Nephron progenitor cell (in vitro differentiated cells): ENCODE measurements around the gene PDZD7.
A peak's percentile ranks its signal among the peaks of the same experiment; 100 is the strongest.

Experiments used
- DNase-seq: peaks from one replicate; pipeline ENCODE4 v3.0.0; 2021
- H3K27ac Mint-ChIP-seq: 2 replicates; pipeline ENCODE4 v1.8.0; 2021; ENCODE audit warnings: mild to moderate bottlenecking, moderate library complexity, mixed read lengths
- H3K27me3 Mint-ChIP-seq: 2 replicates; pipeline ENCODE4 v1.8.0; 2021; ENCODE audit warnings: mild to moderate bottlenecking, low read depth, mixed read lengths; ENCODE audit not compliant: poor library complexity
- H3K36me3 Mint-ChIP-seq: 2 replicates; pipeline ENCODE4 v1.8.0; 2021; ENCODE audit warnings: low read depth, mixed read lengths
- H3K4me1 Mint-ChIP-seq: 2 replicates; pipeline ENCODE4 v1.8.0; 2021; ENCODE audit warnings: mixed read lengths
- H3K4me3 Mint-ChIP-seq: 2 replicates; pipeline ENCODE4 v1.8.0; 2021; ENCODE audit warnings: mild to moderate bottlenecking, moderate library complexity, mixed read lengths
- H3K9me3 Mint-ChIP-seq: 2 replicates; pipeline ENCODE4 v1.8.0; 2021; ENCODE audit warnings: mild to moderate bottlenecking, moderate library complexity, mixed read lengths
- CTCF ChIP-seq: fragments of 200-600 bp; sonication (generic); IDR thresholded peaks from 2 replicates; pipeline ENCODE4 v1.5.0; 2021; ENCODE audit warnings: antibody characterized with exemption

PDZD7 gene

GRCh38 chr10:101019440-101019703 is 11.6 kb downstream of the PDZD7 start:
- no peak for TF ChIP-seq CTCF
- peaks cover 82% of the 10 kb centered on the region for H3K27me3 Mint-ChIP-seq
- no peaks in the 10 kb centered on the region for H3K9me3 Mint-ChIP-seq
- no peaks in the 10 kb centered on the region for H3K36me3 Mint-ChIP-seq
- H3K4me3 Mint-ChIP-seq, result peak overlapping the region; percentile 11
- H3K4me1 Mint-ChIP-seq, result peaks cover 53% of the 10 kb centered on the region
- no peak overlapping the region for H3K27ac Mint-ChIP-seq
- no peak for DNase-seq

GRCh38 chr10:101018600-101019439 is 12.1 kb downstream of the PDZD7 start:
- Mint-ChIP-seq H3K36me3 (no peaks in the 10 kb centered on the region), H3K4me1 (peaks cover 55% of the 10 kb centered on the region), H3K4me3 (peak overlapping the region; percentile 38), H3K27me3 (peaks cover 83% of the 10 kb centered on the region), H3K27ac (no peak overlapping the region), H3K9me3 (no peaks in the 10 kb centered on the region)
- peak; percentile 92 for DNase-seq
- TF ChIP-seq CTCF, result peak; percentile 67

GRCh38 chr10:101018118-101018599 is 12.8 kb downstream of the PDZD7 start:
- peak overlapping the region; percentile 38 for H3K4me3 Mint-ChIP-seq
- DNase-seq, result no peak
- no peaks in the 10 kb centered on the region for H3K9me3 Mint-ChIP-seq
- H3K4me1 Mint-ChIP-seq, result peaks cover 55% of the 10 kb centered on the region
- TF ChIP-seq CTCF, result no peak
- H3K27me3 Mint-ChIP-seq, result peaks cover 80% of the 10 kb centered on the region
- H3K27ac Mint-ChIP-seq, result no peak overlapping the region
- no peaks in the 10 kb centered on the region for H3K36me3 Mint-ChIP-seq

DNA sequence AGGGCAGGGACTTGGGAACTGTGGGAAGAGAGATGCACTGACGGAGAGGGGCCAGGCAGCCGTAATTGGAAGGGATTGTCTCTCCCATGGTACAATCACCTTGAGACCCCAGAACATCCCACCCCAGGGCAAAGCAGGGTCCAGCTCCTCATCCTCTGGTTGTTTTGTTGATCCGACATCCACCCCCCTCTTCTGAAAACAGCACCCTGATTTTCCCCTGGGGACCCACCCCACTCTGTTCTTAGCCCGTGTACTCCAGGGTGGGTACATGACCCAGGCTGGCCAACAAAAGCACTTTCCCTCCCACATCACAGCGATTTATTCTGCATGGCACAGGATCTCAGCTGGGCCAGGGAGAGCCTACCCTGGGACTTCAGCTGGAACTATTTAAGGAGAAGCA is 14.1 kb downstream of the PDZD7 start:
- Mint-ChIP-seq H3K4me1 (peaks cover 62% of the 10 kb centered on the region), H3K4me3 (no peak overlapping the region), H3K36me3 (no peaks in the 10 kb centered on the region), H3K27ac (peak overlapping the region; percentile 42), H3K27me3 (peaks cover 70% of the 10 kb centered on the region), H3K9me3 (no peaks in the 10 kb centered on the region)
- TF ChIP-seq CTCF, result no peak
- no peak for DNase-seq

DNA sequence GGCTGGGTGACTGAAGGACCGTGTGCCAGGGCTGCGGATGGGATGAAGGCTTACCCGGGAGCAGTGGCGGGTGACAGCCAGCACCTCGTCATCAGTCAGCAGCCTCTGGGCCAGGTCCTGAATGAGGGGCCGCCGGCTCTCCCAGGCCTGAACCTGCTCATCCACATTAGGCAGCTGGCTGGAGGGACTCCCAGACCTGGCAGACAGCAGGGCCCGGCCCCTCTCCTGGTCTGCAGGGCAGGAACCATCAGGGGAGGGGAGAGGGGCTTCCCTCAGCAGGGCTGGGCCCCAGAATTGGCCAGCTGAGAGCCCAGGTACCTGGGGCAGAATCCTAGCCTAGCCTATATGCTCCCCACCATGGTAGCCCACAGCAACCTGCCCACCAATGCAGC is 15.4 kb downstream of the PDZD7 start:
- no peak for TF ChIP-seq CTCF
- peaks cover 62% of the 10 kb centered on the region for H3K4me1 Mint-ChIP-seq
- DNase-seq, result no peak
- H3K9me3 Mint-ChIP-seq, result no peaks in the 10 kb centered on the region
- H3K27ac Mint-ChIP-seq, result no peak overlapping the region
- H3K4me3 Mint-ChIP-seq, result no peak overlapping the region
- H3K27me3 Mint-ChIP-seq, result peaks cover 58% of the 10 kb centered on the region
- no peaks in the 10 kb centered on the region for H3K36me3 Mint-ChIP-seq
